M059J (cell line): Measurements from ENCODE around the gene OBP2B. TPM values are rescaled to one million over a fixed set of nuclear protein-coding genes. Genes with fewer than 3 reads are reported as not detected.
"Not testable (repeated sequence)": the region's sequence is repeated elsewhere in the genome, so short reads cannot be mapped to it uniquely, and the experiment has no call there.

Experiments
- DNase-seq: peaks from one replicate; pipeline ENCODE4 v3.0.0-alpha.2; 2012; ENCODE audit warnings: low read depth
- total RNA-seq: library from RNA; depleted of rRNA; stranded (reverse); fragments of >200 nt; shearing (Covaris generic); gene quantifications from 2 replicates; pipeline ENCODE4 v1.2.3, GENCODE V29; 2014

The OBP2B gene
- total RNA-seq, 1 experiment from 2014 or later, result not detected

- not testable (repeated sequence) for DNase-seq
These were observed 14.2 kb upstream of the OBP2B start for GRCh38 chr9:133223159-133223756.

- DNase-seq, result not testable (repeated sequence)
These were observed 12.9 kb upstream of the OBP2B start for GRCh38 chr9:133221994-133222393.

DNA sequence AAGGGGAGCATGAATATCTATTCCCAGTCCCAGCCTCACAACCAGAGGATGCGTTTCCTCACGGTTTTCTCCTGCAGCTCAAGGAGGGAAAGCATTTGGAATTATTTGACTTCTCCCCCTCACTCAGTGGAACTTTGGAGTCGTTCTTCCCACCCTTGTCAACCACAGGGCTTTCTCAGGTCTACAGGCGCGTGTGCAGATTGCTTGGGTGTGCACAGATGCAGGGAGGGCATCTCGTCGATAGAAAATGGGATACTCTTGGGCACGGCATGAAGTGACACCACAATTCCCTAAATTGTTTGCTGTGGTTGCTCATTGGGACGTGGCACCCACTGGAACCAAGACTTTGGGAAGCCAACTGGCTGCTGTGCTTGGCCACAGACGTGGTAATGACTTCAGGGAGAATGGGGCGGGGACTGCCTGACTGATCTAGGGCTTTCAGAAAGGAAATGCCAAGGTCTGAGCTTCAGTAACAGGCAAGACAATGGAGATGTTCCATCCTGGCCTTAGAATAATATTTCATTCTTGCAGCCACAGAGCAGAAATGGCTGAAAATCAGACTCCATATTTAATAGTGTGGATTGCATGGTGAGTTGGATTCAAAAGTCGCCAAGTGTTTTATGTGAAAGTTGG, 12.2 kb upstream of the OBP2B start:
- no peak for DNase-seq

DNA sequence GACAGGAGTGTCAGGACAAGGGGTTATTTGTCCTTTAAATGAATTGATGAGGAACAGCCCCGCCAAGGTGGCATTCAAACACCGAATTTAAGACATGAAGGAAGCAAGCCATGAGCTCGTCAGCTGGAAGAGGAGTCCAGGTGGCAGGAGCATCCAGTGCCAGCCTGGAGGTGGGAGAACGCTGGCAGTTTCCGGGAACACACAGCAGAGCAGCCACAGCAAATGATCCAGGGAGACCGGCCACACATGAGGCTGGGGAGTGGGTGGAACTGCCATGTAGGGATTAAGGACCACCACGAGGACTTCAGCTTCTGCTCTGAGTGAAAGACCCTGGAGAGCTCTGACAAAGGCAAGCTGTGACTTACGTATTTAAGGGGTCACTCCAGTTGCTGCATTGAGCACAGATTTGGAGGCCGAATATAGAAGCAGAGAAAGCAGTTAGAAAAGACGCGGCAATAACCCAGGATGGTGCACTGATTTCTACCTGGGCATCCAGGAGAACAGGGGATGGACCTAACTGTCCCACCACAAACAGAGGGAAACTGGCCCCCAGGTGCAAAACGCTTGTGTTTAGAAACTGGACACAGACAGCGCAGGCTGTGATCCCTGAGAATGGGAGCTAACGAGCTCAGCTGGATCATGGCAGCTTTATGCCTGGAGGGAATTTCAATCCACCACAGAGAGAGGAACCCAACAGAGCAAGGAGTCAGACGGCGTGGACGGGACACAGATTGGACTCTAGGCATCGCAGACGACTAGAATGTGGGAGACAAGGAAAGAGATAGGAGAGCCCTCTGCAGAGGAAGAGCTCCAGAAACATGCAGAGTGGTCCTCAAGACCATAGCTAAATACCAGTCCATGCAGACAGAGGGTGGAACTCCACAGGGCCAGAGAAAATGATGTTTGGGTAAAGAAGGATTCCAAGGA, 9.3 kb upstream of the OBP2B start:
- not testable (repeated sequence) for DNase-seq

- not testable (repeated sequence) for DNase-seq
These were observed 8.4 kb upstream of the OBP2B start for GRCh38 chr9:133217333-133217988.

- peak; percentile 42 for DNase-seq
These were observed 5.2 kb upstream of the OBP2B start for GRCh38 chr9:133214276-133214675.

DNA sequence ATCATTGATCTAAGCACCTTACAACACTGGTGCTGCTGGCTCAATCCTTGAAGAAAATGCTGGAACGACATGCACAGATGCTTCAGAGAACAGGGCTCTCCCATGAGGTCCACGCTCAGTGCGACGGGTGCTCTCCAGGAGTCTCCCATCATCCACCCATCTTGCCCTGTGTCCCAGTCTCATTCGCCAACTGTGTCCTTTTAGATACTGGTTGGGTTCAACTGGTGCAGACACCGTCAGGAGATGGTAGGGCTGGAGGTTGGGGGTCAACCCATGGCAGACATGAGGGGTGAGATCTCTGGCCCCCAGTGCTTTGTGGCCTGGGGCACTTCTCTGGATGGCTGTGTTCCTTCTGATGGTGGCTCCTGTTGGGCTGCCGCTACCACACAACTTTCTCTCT, 1.6 kb upstream of the OBP2B start:
- DNase-seq, result no peak

GRCh38 chr9:133210202-133210532, 1.1 kb upstream of the OBP2B start:
- DNase-seq, result no peak

DNA sequence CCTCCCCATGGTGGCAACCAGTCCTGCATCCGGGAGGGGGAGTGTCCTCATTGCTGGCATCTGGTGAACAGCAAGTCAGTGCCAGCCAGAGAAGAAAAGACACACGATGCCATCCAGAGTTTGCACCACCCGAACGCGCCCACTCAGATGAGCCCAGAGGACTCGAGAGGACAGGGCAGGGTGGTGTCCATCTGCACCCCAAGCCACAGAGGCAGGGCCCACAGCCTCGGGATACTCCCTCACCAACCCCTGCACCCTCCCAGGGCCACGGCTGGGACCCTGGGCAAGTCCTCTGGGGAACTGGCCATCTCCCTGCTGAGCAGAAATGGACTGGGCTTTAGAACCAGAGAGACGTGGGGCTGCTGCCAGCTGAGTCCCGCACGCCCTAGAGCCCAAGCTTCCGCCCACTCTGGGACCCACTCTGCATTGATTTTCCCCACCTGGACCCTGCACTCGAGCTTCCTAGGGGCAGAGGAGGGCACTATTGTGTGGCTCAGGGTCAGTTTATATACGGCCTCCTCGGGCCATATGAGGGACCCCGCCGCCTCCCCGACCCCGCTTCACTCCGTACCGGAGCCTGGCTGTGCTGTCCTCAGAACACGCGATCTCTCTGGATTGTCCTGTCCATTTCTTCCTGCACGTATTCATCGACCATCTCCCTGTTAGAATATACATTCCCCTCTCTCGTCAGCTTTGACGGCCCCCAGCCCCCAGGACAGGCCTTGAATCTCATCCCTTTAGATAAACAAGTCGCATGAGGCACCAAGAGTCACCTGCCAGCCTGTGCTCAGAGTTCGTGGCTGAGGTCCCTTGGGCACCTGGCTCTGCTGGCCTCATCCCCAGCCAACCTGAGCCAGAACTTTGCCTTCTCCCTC, 514 bp upstream of the OBP2B start:
- DNase-seq, result not testable (repeated sequence)

DNA sequence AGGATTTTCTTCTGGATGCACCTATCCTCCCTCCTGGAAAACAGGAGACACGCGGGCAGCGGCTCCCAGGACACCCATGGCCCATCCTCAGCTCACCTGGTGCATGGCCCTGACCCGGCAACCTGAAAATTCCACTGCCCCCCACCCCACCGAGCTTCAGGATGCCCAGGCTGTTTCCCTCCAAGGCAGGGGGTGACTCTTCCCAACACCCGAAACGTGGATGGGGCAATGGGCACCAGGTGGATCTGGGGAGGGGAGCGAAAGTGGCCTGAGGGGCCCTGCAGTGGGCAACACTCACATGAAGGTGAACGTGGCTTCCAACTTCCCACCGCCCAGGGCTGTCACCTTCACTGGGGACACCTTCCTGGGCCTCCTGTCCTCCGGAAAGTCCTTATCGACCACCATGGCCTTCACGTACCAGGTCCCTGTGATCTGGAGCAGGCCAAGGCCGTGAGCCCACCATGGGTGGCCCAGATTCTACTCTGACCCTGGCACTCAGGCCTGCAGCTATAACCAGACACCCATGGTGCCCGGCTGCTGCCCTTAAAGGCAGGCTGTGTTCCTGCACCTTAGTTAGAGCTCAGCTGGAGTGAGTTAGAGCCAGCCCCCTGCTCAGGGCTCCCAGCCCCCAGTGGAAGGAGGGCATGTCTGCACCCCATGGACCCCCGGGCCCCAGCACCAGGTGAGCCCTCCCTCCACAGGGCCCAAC, 725 bp downstream of the OBP2B start:
- not testable (repeated sequence) for DNase-seq

GRCh38 chr9:133207540-133208170, 1.4 kb downstream of the OBP2B start:
- DNase-seq, result no peak

- no peak for DNase-seq
These were observed 2.0 kb downstream of the OBP2B start for GRCh38 chr9:133207021-133207531.

DNA sequence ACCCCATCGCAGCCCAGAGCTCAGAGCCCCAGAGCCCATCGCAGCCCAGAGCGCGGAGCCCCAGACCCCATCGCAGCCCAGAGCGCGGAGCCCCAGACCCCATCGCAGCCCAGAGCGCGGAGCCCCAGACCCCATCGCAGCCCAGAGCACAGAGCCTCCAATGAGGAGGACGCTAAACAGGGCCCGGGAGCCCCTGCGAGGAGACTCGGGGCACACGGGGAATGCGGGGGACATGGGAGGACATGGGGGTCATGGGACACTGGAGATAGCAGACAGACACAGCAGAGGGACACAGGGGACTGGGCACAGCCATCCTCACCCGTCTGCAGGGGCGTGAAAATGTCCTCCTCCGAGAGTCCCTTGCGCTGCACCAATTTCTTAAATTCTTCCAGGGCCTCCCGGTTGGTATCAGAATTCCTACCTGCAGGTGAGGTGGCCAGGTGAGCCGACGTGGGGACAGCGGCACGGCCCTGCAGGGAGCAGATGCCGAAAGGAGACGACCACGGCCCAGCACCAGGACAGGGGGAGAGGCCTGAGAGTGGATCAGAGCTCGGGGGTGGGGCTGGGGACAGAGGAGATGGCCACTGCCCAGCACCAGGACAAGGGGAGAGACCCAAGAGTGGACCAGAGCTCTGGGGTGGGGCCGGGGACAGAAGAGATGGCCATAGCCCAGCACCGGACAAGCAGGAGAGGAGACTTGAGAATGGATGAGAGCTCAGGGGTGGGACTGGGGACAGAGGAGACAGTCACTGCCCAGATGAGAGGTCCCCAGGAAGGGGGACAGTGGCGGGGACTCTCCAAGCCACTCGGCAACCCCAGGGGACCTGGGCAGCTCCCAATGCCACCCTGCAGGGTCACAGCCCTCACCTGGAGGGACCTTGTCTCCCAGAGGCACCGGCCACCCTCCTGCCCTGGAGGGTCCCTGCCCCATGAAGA, 2.8 kb downstream of the OBP2B start:
- DNase-seq, result no peak

DNA sequence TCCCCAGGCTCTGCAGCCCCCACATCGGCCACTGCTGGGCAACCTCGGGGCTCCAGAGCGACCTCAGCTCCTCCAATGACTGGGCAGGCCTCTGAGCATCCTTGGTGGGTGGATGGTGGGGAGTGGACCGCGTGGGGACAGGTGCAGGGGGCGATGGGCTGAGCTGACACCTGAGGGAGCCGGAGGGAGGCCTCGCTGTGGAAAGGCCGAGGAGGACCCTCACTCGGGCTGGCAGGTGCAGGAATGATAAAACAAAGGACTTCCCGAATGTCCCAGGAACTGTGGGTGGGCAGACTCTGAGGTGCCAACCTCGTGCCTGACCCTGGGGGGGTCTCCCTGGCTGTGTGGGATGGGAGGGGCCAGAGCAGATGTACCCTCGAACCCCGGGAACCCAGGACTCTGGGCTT, 3.6 kb downstream of the OBP2B start:
- not testable (repeated sequence) for DNase-seq

DNA sequence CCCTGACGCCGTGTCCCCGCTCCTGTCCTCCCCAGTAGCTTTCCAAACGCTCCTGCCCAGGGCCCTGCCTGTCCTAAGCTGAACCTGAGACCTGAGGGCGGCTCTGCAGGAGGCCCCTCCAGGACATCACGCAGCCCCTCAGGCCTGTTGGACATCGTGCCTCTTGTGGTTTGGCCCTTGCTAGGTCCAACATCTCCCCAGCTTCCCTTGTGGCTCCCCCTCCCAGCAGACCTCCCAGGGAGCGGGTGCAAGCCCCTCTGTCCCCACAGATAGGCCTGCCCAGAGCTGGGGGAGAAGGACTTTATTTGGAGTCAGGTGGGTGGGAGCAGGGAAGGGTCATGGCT, 4.1 kb downstream of the OBP2B start:
- no peak for DNase-seq

DNA sequence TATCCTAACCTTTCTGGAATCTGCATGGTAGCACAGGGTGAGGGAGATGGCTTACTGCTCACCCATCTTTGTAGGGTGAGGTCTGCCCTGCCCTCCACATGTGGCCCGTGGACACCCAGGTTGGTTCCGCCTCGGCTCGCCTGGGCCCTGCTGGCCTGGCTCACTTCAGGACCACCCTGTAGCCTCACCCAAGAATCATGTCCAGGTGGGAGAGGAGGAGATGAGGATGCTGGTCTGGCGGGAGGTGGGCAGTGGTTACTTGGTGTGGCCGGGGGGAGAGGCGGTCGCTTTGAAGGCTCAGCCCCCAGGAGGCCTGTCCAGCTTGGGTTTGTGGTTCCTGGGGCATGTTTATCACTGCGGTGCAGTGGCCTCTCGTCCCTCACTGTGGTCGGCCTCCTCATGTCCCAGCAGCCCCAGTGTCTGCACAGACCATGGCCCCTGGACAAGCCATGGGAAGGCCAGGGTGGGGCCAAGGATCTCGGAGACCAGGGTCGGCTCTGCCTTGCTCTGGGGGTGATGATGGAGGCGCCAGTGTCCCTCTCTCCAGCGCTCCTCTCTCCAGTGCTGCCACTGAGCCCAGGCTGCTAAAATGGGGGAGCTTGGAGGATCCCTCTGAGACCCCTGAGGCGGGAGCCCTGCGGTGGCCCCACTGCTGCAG, 4.6 kb downstream of the OBP2B start:
- no peak for DNase-seq

DNA sequence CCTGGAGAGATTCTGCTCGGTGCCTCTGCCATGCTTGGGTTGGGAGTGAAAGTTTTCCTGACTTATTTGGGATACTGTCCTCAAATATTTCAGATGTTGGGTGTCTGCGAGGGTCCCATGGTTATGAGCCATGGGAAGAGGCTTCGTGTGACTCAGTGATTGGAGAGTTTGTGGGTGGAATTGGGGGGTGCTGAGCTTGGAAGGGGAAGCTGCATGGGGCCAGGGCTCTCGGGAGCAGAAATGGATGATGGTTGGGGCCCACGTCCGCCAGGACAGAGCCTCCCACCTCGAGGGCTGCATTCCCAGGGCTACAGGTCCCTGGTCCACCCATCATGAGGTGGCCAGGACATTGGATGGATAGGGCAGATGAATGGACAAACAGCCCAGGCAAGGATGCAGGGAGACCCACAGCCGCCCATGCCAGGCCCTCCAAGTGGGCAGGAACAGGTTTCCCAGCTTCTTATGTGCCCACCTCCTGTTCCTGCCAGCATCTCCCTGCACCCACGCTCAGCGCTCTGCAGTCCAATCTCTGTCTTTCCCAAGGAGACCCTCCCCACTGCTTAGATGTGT, 5.5 kb downstream of the OBP2B start:
- no peak for DNase-seq
